SK-N-SH (cell line): ENCODE data around the gene SPTB. TPM values are rescaled to one million over a fixed set of nuclear protein-coding genes. Genes with fewer than 3 reads are reported as not detected.

Experiments used
- CTCF ChIA-PET: fragments of 300-600, 350-600 bp; formaldehyde crosslinking; extraction: SDS; loops from one replicate; lab custom pipeline; 2021; lab: Yijun Ruan, JAX
- POLR2A ChIA-PET: fragments of 350-600 bp; sonication (Branson Sonifier 250); formaldehyde crosslinking; extraction: SDS; loops from one replicate; lab custom pipeline; 2020; ENCODE audit warnings: antibody characterized with exemption, inconsistent platforms; lab: Yijun Ruan, JAX
- DNase-seq: peaks from one replicate; pipeline ENCODE4 v3.0.0; 2012
- H2AFZ ChIP-seq: fragments of 200-600 bp; sonication (generic); 2 replicates; pipeline ENCODE4 v1.8.1; 2016; ENCODE audit warnings: antibody characterized with exemption, mild to moderate bottlenecking, low read depth
- H3F3A ChIP-seq: fragments of 200-600 bp; sonication (generic); replicated peaks from 2 replicates; pipeline ENCODE3; 2016; ENCODE audit warnings: antibody characterized with exemption, mild to moderate bottlenecking; ENCODE audit not compliant: insufficient read depth
- H3K27ac ChIP-seq, 2 experiments: fragments of 200-500 bp in 1 of 2; fragments of 200-600 bp in 1 of 2; sonication (Bioruptor generic) in 1 of 2; sonication (generic), shearing (Covaris generic) in 1 of 2; 2 replicates each; pipeline versions ENCODE4 v1.5.1 to v1.6.1; 2014 to 2016; ENCODE audit warnings: low read depth in 2 of 2, inconsistent platforms in 1 of 2, low read length in 1 of 2, mild to moderate bottlenecking in 1 of 2, mixed read lengths in 1 of 2
- H3K27me3 ChIP-seq: fragments of 200-600 bp; sonication (generic), shearing (Covaris generic); 2 replicates; pipeline ENCODE4 v1.6.1; 2016; ENCODE audit warnings: mixed run types; ENCODE audit not compliant: insufficient read depth
- H3K36me3 ChIP-seq, 2 experiments: fragments of 200-500 bp in 1 of 2; fragments of 200-600 bp in 1 of 2; sonication (Bioruptor generic) in 1 of 2; sonication (generic) in 1 of 2; replicated peaks in 1 of 2; 2 replicates each; pipeline versions ENCODE3 to v1.5.1; 2014 to 2016; ENCODE audit warnings: low read length in 1 of 2, mild to moderate bottlenecking in 1 of 2; ENCODE audit not compliant: insufficient read depth in 2 of 2, control insufficient read depth in 1 of 2
- H3K4me1 ChIP-seq, 2 experiments: fragments of 200-500 bp in 1 of 2; fragments of 200-600 bp in 1 of 2; sonication (Bioruptor generic) in 1 of 2; sonication (generic), shearing (Covaris generic) in 1 of 2; 2 replicates each; pipeline versions ENCODE4 v1.5.1 to v1.6.1; 2014 to 2016; ENCODE audit warnings: low read depth in 1 of 2, low read length in 1 of 2, mixed run types in 1 of 2; ENCODE audit not compliant: insufficient read depth in 2 of 2, control insufficient read depth in 1 of 2
- H3K4me2 ChIP-seq: fragments of 200-600 bp; sonication (generic), shearing (Covaris generic); 2 replicates; pipeline ENCODE4 v1.6.1; 2017; ENCODE audit warnings: mixed run types
- H3K4me3 ChIP-seq, 2 experiments: fragments of 200-500 bp in 1 of 2; fragments of 200-600 bp in 1 of 2; sonication (Bioruptor generic) in 1 of 2; sonication (generic), shearing (Covaris generic) in 1 of 2; 2 replicates each; pipeline versions ENCODE4 v1.5.1 to v1.8.1; 2014 to 2016; ENCODE audit warnings: low read depth in 2 of 2, inconsistent platforms in 1 of 2, low read length in 1 of 2, mild to moderate bottlenecking in 1 of 2, mixed read lengths in 1 of 2, moderate library complexity in 1 of 2
- H3K79me2 ChIP-seq: fragments of 200-600 bp; sonication (generic); 2 replicates; pipeline ENCODE4 v1.8.1; 2017; ENCODE audit warnings: mild to moderate bottlenecking; ENCODE audit not compliant: insufficient read depth
- H3K9ac ChIP-seq: fragments of 200-600 bp; sonication (generic); 2 replicates; pipeline ENCODE4 v1.6.1; 2017; ENCODE audit warnings: mixed run types
- H3K9me2 ChIP-seq: fragments of 200-600 bp; sonication (generic); 2 replicates; pipeline ENCODE4 v1.6.1; 2017; ENCODE audit warnings: mixed run types
- H3K9me3 ChIP-seq: fragments of 200-600 bp; sonication (generic); 2 replicates; pipeline ENCODE4 v1.6.1; 2017; ENCODE audit warnings: mixed run types, mild to moderate bottlenecking, moderate library complexity
- H4K20me1 ChIP-seq: fragments of 200-600 bp; sonication (generic); 2 replicates; pipeline ENCODE4 v1.6.1; 2017; ENCODE audit warnings: mild to moderate bottlenecking, mixed run types; ENCODE audit not compliant: insufficient read depth
- EZH2phosphoT487 ChIP-seq: fragments of 200-600 bp; sonication (generic); IDR thresholded peaks from 2 replicates; pipeline ENCODE4 v1.6.1; 2017; ENCODE audit warnings: low read depth, mixed run types, mild to moderate bottlenecking, antibody characterized with exemption, moderate library complexity, borderline replicate concordance
- FOSL2 ChIP-seq: IDR thresholded peaks from 2 replicates; pipeline ENCODE4 v1.4.0; 2012; ENCODE audit warnings: low read depth, mild to moderate bottlenecking, moderate library complexity, borderline replicate concordance
- FOXJ3 ChIP-seq: sonication (generic); formaldehyde crosslinking; IDR thresholded peaks from 2 replicates; pipeline ENCODE4 v1.5.1; 2020; ENCODE audit warnings: mild to moderate bottlenecking, missing genetic modification reagents
- IRF3 ChIP-seq: fragments of 150-350 bp; IDR thresholded peaks from 2 replicates; pipeline ENCODE4 v1.6.1; 2016; ENCODE audit warnings: mild to moderate bottlenecking, low read depth, low read length
- JUND ChIP-seq: IDR thresholded peaks from 2 replicates; pipeline ENCODE4 v1.4.0; 2012
- MEF2A ChIP-seq: IDR thresholded peaks from 2 replicates; pipeline ENCODE4 v1.4.0; 2012; ENCODE audit warnings: low read depth, borderline replicate concordance
- SIN3A ChIP-seq: IDR thresholded peaks from 2 replicates; pipeline ENCODE4 v1.6.1; 2012; ENCODE audit warnings: low read depth, mild to moderate bottlenecking, low read length, moderate library complexity, borderline replicate concordance
- TEAD4 ChIP-seq: IDR thresholded peaks from 2 replicates; pipeline ENCODE4 v1.4.0; 2012; ENCODE audit warnings: mild to moderate bottlenecking, borderline replicate concordance; ENCODE audit not compliant: insufficient read depth
- USF1 ChIP-seq: IDR thresholded peaks from 2 replicates; pipeline ENCODE4 v1.4.0; 2012; ENCODE audit warnings: low read depth, borderline replicate concordance
- YY1 ChIP-seq: IDR thresholded peaks from 2 replicates; pipeline ENCODE4 v1.4.0; 2012; ENCODE audit warnings: low read depth, mild to moderate bottlenecking
- ZBTB33 ChIP-seq: IDR thresholded peaks from 2 replicates; pipeline ENCODE4 v1.4.0; 2012; ENCODE audit warnings: low read depth, borderline replicate concordance
- WGBS: methylation state at CpG from one replicate; pipeline ENCODE4 v1.1.6; 2017; ENCODE audit warnings: low lambda C conversion rate; 5-methylcytosine and 5-hydroxymethylcytosine counted together
- polyA plus RNA-seq, 3 experiments: library from polyadenylated mRNA; depleted of rRNA; stranded (reverse); fragments of >200 nt; gene quantifications; 2 replicates each; pipeline ENCODE4 v1.2.3, GENCODE V29; 2012
- TF ChIP-seq, protein P1 (sequence below): IDR thresholded peaks from 2 replicates; pipeline ENCODE4 v1.6.1; 2012; ENCODE audit warnings: mild to moderate bottlenecking, low read depth, low read length, moderate library complexity
- TF ChIP-seq, protein P2 (sequence below): IDR thresholded peaks from 2 replicates; pipeline ENCODE4 v1.4.0; 2012; ENCODE audit warnings: low read depth

SPTB gene
- polyA plus RNA-seq, 1 of the 3 experiments (the other 2 are of a cell fraction) = 0.15 TPM

- H3K9ac ChIP-seq = no peak overlapping the region
- H3K79me2 ChIP-seq = peaks cover 37% of the 10 kb centered on the region; the same call in 1 of the 2 replicates
- TF ChIP-seq YY1 = no peak
- no peak for TF ChIP-seq EZH2phosphoT487
- TF ChIP-seq ZBTB33 = no peak
- no peak for TF ChIP-seq FOSL2
- TF ChIP-seq, protein P1, sequence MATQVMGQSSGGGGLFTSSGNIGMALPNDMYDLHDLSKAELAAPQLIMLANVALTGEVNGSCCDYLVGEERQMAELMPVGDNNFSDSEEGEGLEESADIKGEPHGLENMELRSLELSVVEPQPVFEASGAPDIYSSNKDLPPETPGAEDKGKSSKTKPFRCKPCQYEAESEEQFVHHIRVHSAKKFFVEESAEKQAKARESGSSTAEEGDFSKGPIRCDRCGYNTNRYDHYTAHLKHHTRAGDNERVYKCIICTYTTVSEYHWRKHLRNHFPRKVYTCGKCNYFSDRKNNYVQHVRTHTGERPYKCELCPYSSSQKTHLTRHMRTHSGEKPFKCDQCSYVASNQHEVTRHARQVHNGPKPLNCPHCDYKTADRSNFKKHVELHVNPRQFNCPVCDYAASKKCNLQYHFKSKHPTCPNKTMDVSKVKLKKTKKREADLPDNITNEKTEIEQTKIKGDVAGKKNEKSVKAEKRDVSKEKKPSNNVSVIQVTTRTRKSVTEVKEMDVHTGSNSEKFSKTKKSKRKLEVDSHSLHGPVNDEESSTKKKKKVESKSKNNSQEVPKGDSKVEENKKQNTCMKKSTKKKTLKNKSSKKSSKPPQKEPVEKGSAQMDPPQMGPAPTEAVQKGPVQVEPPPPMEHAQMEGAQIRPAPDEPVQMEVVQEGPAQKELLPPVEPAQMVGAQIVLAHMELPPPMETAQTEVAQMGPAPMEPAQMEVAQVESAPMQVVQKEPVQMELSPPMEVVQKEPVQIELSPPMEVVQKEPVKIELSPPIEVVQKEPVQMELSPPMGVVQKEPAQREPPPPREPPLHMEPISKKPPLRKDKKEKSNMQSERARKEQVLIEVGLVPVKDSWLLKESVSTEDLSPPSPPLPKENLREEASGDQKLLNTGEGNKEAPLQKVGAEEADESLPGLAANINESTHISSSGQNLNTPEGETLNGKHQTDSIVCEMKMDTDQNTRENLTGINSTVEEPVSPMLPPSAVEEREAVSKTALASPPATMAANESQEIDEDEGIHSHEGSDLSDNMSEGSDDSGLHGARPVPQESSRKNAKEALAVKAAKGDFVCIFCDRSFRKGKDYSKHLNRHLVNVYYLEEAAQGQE = no peak
- TF ChIP-seq FOXJ3 (CRISPR knock-in tag) = no peak
- no peak for TF ChIP-seq MEF2A
- TF ChIP-seq TEAD4 = no peak
- TF ChIP-seq JUND = no peak
- no peak for TF ChIP-seq SIN3A
- no peak for TF ChIP-seq USF1
- TF ChIP-seq, protein P2, sequence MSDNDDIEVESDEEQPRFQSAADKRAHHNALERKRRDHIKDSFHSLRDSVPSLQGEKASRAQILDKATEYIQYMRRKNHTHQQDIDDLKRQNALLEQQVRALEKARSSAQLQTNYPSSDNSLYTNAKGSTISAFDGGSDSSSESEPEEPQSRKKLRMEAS = no peak
- TF ChIP-seq IRF3 = no peak
- H3K4me1 ChIP-seq = peaks cover 5 to 36% of the 10 kb centered on the region in 2 experiments; a peak in 2 of 4 replicates
- no peak overlapping the region for H2AFZ ChIP-seq
- no peak for DNase-seq
- POLR2A ChIA-PET = interaction anchor here (2.1 kb wide), 1 partner anchor 54 kb away, joined by 6 read pairs; no protein-coding TSS in a partner anchor
- CTCF ChIA-PET = interaction anchor here (0.9 to 2.7 kb wide), 4 partner anchors 37 to 115 kb away, joined by 3 to 10 read pairs (median 6); no protein-coding TSS in a partner anchor
- peaks cover 0 to 3% of the 10 kb centered on the region in 2 experiments for H3K36me3 ChIP-seq
- 0 out of 2 replicates have a peak overlapping the region, but pooled peaks have one; percentile 11 for H3K4me2 ChIP-seq
- no peaks in the 10 kb centered on the region for H4K20me1 ChIP-seq
- no peak overlapping the region for H3K4me3 ChIP-seq
- H3K9me2 ChIP-seq = no peaks in the 10 kb centered on the region
- 76% methylated on average over 14 of the region's 18 CpGs for WGBS
- H3F3A ChIP-seq = no peaks in the 10 kb centered on the region
- no peak overlapping the region; a peak in 1 of 4 replicates for H3K27ac ChIP-seq
- H3K27me3 ChIP-seq = no peaks in the 10 kb centered on the region
- H3K9me3 ChIP-seq = peaks cover 7% of the 10 kb centered on the region
Observed at GRCh38 chr14:64708148-64709004, 171.3 kb downstream of the SPTB start.
